H1 (cell line): ENCODE results near the gene MARS1. TPM values are rescaled to one million over a fixed set of nuclear protein-coding genes. Genes with fewer than 3 reads are reported as not detected.

Experiments
- ATF2 ChIP-seq: IDR thresholded peaks from 2 replicates; pipeline ENCODE4 v1.6.1; 2012; ENCODE audit warnings: low read length, inconsistent platforms
- BACH1 ChIP-seq: IDR thresholded peaks from 2 replicates; pipeline ENCODE4 v1.6.1; 2012; ENCODE audit warnings: low read length, improper control_type of control experiment
- CBX5 ChIP-seq: fragments of 300-800, 300-1000 bp; sonication (generic); IDR thresholded peaks from 2 replicates; pipeline ENCODE4 v1.7.1; 2016; ENCODE audit warnings: antibody characterized with exemption, low read length, low read depth
- CTBP2 ChIP-seq: IDR thresholded peaks from 2 replicates; pipeline ENCODE4 v1.7.0; 2011; ENCODE audit warnings: borderline replicate concordance, mild to moderate bottlenecking, moderate library complexity, mixed read lengths, low read length; ENCODE audit not compliant: insufficient read depth, insufficient read length
- EGR1 ChIP-seq: IDR thresholded peaks from 2 replicates; pipeline ENCODE4 v1.6.1; 2011; ENCODE audit warnings: low read depth, low read length, borderline replicate concordance
- GABPA ChIP-seq: IDR thresholded peaks from 2 replicates; pipeline ENCODE4 v1.6.1; 2011; ENCODE audit warnings: mild to moderate bottlenecking, low read length, moderate library complexity, borderline replicate concordance; ENCODE audit not compliant: insufficient read depth
- JUND ChIP-seq: IDR thresholded peaks from 2 replicates; pipeline ENCODE4 v1.6.1; 2011; ENCODE audit warnings: mild to moderate bottlenecking, improper control_type of control experiment, low read length
- KDM5A ChIP-seq: fragments of 200-600 bp; IDR thresholded peaks from 2 replicates; pipeline ENCODE4 v1.7.1; 2012; ENCODE audit warnings: mild to moderate bottlenecking, low read length, inconsistent platforms, mixed read lengths
- PHF8 ChIP-seq: fragments of 200-600 bp; sonication (generic); conservative IDR thresholded peaks from 2 replicates; pipeline ENCODE4 v1.7.1; 2012; ENCODE audit warnings: low read depth, mild to moderate bottlenecking, inconsistent platforms, low read length, moderate library complexity
- SRF ChIP-seq: IDR thresholded peaks from 2 replicates; pipeline ENCODE4 v1.6.1; 2011; ENCODE audit warnings: mild to moderate bottlenecking, low read depth, low read length, moderate library complexity
- TEAD4 ChIP-seq: IDR thresholded peaks from 2 replicates; pipeline ENCODE4 v1.6.1; 2012; ENCODE audit warnings: low read depth, low read length, inconsistent platforms, mixed read lengths
- polyA plus RNA-seq, 7 experiments: library from polyadenylated mRNA; depleted of rRNA in 3 of 7; stranded (reverse) in 5 of 7; unstranded in 2 of 7; fragments of >200 nt in 5 of 7; fragments of 200-250 nt in 2 of 7; gene quantifications; 1 replicate in 5 of 7; 2 replicates in 1 of 7; 4 replicates in 1 of 7; pipeline versions ENCODE4 v1.2.1 to v1.2.3, GENCODE V29; 2011 to 2013; ENCODE audit warnings: missing spikeins in 2 of 7, mixed read lengths in 2 of 7
- total RNA-seq: library from RNA; stranded (reverse); fragmentation: NEBNext Ultra II Directional; extraction: Animal tissue kit (Norgen Biotek cat#: 25700); gene quantifications from 2 replicates; pipeline ENCODE4 v1.2.1, GENCODE V29; 2021

The MARS1 gene
- total and polyA plus RNA-seq, 2 of the 8 experiments (the other 6 are each of a cell fraction or from before 2014, with no cell fraction given): 194 to 407 TPM

GRCh38 chr12:57487597-57488401 is at the start of gene MARS1 (continued):
- no peak for TF ChIP-seq ATF2
- TF ChIP-seq CTBP2: no peak
- no peak for TF ChIP-seq CBX5
- TF ChIP-seq GABPA: peak; percentile 69; the same call in 1 of the 2 replicates
- no peak for TF ChIP-seq TEAD4
- TF ChIP-seq JUND: peak; percentile 63; the same call in 1 of the 2 replicates
- TF ChIP-seq SRF: no peak
- no peak for TF ChIP-seq BACH1
- no peak for TF ChIP-seq KDM5A
- TF ChIP-seq PHF8: peak; percentile 92
- 0 out of 2 replicates have a peak, but pooled peaks have one; percentile 25 for TF ChIP-seq EGR1
- TF ChIP-seq, all 59 proteins: peak for 24
